C1 segment of cervical spinal cord (tissue), 14 donors: ENCODE results near the gene LRPAP1.

Experiments used
- DNase-seq, 14 donors: peaks; one replicate each; lab custom pipeline; 2025; lab: John Stamatoyannopoulos, UW

LRPAP1 gene

DNA sequence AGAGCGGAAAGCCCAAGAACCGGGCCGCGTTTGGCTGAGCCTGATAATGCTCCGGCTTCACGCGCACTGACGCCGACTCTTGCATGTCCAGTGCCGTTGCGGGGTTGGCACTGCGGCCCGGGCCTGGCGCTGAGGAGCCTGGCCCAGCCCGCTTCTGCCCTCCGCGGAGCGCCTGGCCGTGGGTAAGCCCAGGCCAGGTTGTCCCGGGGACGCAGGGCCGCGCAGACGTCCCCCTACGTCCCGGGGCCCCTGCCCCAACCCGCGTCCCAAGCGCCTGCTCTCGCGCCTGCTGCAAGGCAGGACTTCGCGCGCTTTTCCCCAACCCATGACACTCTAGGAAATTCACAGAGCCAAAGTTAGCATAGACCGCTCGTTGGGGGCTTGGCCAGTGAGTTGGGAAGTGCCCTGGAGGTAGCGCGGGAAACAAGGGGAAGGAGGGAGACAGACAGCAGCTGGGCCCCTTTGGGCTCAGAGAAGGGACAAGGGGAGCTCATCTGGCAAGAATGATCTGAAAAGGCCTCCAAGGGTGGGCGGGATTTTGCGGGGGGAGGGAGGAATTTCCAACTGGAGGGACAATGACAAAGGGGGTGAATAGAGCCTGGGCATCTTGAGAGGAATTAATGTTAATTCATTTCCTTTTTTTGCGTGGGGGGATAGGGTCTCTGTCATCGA, 665 bp upstream of the LRPAP1 start:
- no peak for DNase-seq

DNA sequence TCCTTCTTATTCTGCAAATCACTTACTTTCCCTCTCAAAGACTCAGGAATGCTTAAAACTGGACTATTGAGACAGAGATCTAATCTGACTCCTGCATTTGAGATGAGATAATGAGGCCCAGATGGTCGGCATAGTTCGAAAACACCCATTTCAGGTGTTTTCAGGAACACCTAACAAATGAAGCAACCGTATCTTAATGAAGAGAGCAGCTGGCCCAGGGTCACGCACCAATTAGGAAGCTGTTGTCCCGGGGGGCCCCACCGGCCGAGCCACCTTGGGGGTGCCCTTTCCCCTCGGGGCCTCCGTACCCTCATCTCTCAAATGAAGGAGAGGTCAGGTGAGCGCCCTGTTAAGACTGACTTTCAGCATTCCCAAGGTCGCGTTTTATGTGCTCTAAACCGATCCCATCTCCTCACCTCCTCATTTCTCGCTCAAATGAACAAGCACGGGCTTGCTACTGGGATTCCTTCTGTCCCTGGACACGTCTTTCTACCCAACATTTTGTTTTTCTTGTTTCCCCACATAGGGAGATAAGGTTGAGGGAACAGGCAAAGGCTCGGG, 824 bp downstream of the LRPAP1 start:
- peak in 1 of 14 donors; percentile 38 for DNase-seq

DNA sequence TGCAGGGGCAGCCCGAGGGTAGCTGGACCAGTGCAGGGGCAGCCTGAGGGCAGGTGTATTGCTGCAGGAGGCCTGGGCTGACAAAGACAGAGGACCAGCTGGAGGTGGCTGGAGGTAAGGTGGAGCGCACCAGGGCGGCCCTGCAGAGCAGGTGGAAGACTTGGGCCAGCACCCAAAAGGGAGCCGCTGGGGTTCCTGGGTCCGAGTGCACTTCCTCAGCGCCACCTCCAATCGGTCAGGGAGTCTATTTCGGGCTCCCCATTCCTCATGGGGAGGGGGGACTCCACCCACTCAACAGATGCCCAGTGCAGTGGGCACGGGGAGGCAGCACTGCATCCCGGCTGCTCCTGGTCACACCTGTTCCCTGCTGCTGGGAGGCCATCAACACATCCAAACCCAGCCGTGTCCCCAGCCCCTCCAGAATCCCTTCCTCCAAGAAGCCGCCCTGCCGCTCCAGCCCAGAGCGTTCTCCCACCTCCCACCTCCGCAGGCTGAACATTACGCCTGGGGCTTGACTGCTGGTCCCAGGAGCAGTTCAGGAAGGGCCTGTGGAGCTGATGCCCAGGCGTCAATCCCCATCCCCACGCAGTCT, 1.5 kb downstream of the LRPAP1 start:
- DNase-seq = peak in 1 of 14 donors; percentile 37

DNA sequence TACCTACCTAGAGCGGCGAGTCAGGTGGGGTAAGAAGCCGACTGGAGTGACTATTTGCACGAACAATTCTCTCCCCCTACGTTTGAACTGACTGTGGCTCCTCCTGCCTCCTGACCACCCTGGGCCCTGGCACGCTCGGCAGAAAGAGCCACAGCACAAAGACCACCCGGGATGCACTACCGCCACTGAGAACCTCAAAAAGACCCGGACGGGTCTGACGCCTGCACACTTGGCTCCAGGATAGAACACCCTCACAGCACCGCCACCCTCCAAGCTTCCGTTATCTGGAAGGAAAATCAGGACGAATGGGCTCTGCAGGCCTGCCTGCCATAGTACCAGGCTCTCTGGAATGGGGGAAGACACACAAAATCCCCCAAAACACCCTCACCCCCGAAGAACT, 2.2 kb downstream of the LRPAP1 start:
- DNase-seq = no peak

DNA sequence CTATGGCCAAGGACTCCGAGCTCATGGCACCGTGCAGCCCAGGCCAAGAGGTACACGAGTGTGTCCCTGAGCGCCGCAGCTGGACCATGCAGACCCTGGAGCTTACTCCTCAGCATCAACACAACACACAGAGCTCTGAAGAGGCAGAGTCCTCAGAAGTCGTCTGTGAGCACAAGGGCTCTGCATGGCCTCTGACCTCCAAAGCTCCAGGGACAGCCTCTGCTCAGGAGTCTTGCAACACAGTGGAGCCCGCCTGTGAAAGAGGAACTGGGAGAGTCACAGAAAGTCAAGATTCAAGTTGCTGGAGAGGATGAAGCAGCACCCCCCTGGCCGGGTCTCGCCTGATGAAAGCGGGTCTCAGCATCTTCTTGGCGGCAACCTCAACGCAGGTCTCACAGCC, 2.9 kb downstream of the LRPAP1 start:
- DNase-seq = peak in 4 of 14 donors; percentile 12 to 34 (median 26)

DNA sequence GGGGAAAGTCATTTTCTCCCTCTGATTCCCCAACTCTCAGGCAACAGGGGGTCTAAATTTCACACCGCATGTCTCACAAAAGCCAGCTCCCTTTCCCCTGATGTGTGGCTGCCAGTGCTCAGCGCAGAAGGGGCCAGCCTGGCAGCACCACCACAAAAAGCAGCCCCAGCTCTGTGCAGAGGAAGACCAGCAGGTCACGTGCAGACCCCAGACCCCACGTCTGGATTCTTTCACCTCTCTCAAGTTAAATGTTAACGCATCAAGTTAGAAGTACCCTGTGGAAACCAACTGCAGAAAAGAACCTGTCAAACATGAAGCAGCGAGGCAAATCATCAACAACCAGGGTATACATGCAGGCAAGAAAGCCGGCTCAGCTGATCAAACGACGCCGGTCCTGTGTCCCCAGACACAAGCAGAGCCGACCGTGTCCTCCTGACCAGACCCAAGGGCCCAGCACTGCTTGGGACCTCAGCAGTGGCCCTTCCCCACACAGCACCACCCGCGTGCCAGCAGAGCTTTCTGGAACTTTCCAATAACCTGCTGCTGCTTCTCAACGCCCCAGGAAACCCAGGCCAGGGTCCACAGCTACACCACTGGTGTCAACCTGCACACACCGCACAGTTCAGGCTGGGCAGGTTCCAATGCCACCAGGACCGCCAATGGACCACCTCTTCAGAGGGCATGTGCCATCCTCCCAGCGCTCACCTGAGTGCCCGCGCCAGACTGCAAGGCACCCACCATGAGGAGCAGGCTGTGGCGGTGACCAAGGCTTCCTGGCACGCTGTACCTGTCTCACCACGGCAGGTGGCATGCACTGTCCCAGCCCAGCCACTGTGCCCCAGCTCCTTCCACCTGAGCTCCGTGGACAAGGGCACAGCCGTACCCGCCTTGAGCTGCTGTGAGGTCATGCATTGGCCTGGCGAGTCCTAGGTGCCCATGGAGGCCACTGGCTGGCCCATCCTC, 4.0 kb downstream of the LRPAP1 start:
- no peak for DNase-seq

DNA sequence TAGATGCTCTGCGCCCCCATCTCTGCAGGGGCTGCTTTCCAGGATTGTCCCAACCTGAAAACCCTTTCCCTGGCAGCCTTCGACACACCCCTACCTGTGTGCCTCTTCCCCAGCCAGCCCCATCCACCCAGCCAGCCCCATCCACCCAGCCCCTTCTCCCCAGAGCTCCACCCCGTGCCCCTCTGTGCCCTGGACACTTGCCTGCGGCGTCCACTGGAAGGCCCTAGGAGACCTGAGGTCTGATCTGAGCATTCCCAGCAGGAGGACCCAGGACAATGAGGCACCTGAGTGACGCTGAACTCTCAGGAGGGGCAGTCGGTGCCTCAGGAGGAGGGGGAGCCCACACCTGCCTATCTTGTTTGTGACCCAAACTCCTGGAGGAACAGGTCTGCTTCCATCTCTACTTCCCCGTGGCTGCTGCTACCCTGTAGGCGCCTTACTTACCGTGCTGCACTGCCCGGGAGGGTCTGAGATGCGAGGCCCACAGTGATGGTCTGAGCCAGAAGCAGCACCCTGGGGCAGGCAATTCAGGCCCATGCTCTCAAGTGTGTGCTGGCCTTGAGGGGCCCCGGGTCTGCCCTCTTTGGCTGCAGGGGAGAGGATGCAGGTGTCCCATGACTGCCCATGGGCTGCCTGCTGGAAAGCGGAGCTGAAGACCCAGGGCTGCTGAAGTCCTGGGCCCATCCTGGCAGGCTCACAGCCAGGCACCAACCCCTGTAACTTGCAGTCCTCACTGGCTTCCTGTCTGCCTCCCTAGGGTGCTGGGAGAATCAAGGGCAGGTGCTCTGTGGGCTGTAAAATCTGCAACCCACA, 4.9 kb downstream of the LRPAP1 start:
- no peak for DNase-seq

DNA sequence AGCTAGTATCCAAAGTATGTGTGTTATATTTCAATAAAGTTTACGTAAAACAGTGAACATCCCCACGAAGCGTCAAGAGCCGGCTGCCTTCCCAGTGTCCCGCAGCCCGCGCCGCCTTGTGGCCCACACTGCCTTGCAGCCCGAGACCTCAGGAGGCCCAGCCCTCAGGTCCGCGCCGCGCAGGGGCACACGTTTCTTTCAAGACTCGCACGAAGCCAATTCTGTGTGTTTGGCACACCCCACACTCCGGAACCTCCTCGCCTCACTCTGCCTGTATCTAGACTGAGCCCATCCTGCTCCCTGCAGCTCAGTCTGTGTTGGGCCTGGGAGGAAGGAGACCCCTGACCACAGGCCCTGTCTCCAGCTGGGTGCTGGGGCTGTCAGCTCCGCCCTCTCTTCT, 5.8 kb downstream of the LRPAP1 start:
- DNase-seq = no peak

DNA sequence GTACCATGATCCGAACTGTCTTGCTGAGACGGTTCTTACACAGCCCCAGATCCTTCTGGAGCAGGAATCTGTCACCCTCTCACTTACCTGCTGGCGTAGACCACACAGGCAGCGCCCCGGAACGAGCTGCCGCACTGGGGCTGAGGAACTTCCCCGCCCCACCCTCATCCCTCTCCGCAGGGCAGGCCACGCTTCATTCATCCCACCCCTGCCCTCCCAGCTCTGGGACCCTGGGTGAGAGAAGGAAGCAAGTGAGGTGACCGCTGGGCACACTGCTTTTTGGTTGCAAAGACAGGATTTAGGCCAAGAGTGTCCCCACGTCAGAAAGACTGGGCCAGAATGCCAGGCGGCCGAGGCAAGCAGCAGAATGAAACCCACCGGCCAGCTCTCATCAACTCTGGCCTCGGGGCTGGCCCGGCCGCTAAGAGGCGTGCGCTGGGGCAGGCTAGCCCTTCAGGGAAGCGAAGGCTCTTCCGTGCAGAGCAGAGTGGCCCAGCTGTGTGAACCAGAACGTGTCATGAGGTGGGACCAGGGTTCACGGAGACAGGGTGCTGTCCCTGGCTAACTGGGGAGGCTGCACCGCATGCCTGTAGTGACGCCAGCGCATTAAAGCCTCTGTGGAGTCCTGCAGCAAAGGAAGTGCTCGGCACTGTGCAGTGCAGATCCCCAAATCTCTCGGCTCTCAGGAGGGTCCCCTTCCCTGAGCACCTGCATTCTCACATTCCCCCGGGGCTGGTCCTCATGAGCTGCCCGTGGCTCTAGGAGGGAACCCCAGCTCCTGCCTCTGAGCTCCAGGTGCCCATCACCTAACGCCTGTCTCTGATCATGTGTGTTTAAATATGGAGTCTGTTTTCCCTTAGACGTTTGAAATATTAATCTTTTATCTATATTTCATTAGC, 6.4 kb downstream of the LRPAP1 start:
- DNase-seq = no peak

DNA sequence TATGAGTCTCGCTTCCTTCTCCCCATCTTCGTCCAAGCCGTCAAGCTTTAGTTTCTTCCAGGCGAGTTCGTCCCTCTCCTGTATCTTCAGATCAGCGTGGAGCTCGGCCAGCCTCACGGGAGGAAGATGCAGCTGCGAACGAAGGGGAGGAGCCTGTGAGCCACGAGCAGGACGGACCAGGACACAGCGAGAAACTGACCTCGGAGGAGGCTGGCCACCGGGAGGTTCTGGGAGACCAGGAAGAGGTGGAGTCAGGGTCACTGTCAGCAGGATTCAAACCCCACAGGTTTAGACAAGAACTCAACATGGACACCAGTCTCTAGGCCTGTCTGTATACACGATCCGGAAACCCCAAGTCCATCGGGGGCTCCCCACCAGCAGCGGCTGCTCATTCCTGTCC, 7.3 kb downstream of the LRPAP1 start:
- no peak for DNase-seq

DNA sequence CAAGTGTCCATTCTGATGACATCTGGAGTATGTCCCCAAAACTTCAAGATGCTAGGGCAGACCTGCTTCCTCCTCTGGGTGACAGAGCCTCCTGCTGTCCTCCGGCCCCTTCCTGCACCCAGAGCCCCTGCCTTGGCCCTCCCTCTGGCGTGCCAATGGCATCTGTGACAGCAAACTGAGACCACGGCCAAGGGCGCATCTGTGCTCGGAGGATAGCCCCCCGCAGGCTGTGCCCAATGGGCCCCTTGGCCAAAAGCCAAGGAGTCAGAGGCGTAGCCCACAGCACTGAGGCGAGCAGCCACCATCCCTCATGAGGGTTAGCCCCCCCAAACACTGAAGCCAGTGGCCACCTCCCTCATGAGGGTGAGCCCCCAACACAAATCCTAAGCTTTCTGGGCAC, 7.9 kb downstream of the LRPAP1 start:
- no peak for DNase-seq

DNA sequence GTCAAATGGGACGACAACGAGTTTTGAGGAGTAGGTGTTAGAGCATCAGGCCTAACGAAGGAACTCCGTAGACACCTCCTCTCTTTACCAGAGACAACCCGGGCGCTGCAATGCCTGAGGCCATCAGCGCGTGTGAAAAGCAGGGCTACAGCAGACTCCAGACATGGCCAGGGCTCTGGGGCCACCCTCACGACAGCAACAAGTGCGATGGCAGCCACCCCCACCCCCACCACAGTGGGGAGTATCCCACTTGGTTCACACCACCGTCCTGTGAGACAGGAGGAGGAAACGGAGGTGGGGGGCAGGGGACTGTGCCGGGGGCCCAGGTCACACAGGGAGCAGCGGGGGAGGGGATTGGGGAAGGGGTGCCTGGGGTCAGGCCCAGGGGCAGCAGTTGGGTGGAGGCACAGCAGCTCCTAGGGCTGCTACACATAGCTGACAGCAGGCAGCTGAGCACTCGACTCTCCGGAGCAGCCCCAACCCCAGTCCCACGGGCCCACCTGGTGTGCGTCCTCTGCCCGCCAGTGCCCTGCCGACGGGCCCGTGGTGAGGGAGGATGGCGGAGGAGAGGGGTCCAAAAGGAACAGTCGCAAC, 8.5 kb downstream of the LRPAP1 start:
- DNase-seq = no peak

DNA sequence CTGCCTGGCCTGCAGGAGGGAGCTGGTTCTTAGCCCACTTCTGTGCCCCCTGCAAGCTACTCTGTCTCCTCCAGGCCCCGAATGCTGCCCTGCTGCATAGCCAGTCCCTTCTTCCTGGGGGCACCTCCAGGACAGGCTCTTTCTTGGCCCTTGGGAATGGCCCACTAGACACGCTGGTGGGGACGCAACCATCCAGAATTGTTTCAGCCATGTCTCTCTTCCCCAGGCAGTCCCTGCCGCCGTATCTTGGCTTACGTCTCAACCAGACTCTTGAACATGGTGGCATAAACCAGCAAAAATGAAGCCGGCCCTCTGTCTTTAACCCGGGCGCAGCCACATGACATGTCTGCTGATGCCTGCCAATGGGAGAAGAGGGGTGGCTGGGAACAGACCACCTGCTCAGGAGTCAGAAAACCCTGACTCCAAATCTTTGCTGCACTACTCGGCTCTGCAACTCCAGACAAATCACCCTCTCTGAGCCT, 9.0 kb downstream of the LRPAP1 start:
- no peak for DNase-seq

DNA sequence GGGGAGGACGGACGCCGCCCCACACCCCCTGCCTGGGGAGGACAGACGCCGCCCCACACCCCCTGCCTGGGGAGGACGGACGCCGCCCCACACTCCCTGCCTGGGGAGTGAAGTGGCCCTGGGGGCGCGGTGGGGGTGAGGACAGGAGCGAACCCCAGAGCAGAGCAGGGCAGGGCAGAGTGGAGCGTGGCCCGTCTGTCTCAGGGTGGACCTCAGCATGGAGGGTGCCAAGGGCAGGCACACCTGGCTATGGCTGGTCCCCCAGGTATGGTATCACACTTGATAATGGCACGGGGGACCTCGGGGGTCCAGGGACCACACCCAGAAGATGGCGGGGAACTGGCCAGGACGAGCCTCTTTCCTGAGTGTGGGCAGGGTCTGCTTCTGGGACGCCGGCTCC, 9.6 kb downstream of the LRPAP1 start:
- no peak for DNase-seq

DNA sequence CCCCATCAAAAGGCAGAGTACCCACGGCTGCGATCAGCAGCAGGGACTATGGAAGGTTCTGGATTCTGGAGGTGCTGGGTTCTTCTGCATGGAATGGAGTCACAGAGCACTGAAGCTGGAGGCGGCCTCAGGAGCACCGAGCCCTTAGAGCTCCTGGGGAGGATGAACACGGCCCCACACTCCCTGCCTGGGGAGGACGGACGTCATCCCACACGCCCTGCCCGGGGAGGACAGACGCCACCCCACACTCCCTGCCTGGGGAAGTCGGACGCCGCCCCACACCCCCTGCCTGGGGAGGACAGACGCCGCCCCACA, 9.9 kb downstream of the LRPAP1 start:
- no peak for DNase-seq

DNA sequence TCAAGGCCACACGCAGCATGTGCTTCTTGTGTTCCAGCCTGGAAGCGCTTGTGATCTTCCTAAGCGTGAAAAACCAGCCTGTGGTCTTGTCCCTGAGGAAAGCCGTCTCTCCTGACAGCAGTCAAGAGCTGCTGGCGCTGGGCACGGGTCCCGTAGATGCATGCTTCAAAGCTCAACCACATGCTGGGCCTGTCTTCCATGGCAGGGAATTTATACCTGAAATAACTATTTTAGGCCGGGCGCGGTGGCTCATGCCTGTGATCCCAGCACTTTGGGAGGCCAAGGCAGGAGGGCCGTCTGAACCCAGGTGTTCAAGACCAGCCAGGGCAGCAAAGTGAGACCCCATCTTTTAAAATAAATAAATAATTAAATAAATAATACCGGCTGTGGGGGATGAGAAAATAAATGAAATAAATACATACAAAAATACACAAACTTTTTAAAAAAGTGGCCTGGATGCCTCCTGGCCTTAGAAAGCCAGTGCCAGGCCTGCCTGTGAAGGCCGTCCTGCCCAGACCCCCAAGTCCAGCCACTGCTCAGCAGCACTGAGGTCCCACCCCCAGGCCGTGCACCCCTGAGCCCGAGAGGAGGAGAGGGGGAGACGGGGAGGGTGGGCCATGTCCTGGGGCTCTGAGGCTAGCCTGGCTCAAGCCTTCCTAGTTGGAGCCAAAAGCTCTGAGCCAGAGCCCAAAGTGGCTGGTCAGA, 10.4 kb downstream of the LRPAP1 start:
- peak in 1 of 14 donors; percentile 66 for DNase-seq

DNA sequence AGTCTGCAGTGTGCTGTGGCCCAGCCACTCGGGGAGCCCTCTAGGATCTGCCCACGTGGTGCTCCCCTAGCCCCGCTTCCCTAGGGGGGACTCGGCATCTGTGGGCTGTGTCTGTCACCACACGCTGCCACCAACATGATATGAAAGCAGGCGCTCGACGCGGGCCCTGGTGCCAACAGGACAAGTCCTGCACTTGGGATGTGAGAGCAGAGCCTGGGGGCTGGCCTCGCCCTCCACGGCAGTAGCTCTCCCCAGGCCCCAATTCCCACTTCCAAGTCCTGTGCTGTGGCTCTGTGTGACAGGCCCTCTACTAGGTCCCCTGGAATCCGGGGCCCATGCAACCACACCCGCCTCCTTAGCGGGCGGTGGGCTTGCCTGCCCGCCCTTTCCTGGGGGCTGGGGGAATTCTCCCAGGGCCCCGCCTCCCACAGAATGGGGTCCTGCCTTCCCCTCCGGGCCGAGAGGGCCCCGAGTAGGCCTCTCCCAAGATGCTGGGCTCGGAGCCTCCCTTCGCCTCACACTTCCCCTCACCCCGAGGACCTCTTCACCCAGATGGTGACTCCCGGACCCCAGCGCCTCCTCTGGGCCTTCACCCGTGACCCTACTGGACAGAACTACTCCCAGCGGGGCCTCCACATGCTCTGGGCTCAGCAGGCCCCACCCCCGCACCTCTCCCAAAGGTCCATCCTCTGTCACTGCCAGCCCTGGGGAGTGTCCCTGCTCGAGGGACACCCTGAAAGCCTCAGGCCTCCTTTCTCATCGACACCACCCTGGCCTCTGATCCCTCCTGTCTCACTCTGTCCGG, 11.2 kb downstream of the LRPAP1 start:
- no peak for DNase-seq

DNA sequence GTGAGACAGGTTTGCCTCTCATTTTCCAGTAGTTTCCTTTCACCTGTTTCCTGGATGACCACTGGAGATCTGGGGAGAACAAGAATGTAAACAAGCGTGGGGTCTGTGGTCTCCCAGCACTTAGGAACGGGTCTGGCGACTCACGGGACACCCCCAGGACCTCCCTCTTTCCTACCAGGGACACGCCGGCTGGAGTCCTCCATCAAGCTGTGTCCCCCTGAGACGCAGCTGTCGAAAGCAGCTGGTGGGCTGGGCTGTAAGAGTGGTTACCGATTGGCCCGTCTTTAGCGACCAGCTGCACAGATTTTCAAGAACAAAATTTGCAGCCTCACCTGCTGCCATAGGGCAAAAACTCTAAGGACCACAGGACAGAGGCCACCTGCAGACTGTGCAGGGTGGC, 11.9 kb downstream of the LRPAP1 start:
- DNase-seq = no peak
